ENCODE data around the gene EME1.

The EME1 gene

DNA sequence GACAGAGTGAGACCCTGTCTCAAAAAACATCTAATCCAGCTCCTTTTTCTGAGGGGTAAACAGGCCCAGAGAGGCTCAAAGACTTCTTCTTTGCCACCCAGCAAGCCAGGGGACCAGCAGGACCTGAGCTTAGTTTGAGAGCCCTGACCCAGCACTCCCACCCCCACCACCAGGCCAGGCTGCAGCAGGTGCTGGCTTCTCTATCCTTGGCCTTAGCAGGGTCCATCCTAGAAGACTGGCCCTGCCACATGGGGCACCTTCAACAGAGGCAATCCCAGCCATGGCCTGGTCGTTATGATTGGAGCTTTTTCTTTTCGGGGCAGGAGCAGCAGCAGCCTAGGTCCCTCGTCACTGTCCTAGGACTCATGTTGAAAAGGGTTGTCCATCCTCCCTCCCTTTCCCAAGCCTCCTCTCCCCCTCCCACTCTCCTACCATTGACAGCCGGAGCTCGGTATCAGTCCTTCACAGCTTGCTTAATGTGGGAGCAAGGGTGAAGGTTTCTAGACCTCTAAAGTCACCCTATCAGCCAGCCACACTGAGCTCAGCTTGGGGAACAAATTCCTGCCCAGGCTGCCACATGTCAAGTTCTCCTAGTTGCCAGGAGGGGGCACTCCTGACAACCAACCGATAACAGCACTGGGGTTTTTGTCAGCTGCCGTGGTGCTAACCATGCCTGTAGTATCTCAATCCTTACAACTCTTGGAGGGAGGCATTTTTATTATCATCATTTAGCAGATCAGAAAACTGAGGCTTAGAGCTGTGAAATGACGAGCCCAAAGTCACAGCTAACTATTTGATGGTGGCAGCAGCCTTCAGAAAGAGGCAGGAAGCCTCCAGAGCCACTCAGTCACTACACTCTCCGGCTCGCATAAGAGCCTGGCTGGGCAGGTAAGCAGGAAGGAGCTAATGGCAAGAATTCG lies 11.2 kb upstream of the EME1 start:
- no peak for DNase-seq (ENCODE audit: low read depth in 2 of 3, low spot score in 2 of 3)

DNA sequence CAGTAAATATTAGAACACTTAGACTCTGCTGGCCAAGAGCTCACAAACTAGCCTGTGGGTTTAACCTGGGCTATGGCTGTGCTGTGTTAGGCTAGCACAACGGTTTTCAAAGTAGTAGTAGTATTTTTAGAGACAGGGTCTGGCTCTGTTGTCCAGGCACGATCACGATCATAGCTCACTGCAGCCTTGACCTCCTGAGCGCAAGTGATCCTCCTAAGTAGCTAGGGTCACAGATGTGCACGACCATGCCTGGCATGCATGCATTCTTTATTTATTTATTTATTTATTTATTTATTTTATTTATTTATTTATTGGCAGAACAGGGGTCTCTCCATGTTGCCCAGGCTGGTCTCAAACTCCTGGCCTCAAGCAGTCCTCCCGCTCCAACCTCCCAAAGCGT lies 10.4 kb upstream of the EME1 start:
- no peak for DNase-seq (ENCODE audit: low read depth in 2 of 3, low spot score in 2 of 3)

DNA sequence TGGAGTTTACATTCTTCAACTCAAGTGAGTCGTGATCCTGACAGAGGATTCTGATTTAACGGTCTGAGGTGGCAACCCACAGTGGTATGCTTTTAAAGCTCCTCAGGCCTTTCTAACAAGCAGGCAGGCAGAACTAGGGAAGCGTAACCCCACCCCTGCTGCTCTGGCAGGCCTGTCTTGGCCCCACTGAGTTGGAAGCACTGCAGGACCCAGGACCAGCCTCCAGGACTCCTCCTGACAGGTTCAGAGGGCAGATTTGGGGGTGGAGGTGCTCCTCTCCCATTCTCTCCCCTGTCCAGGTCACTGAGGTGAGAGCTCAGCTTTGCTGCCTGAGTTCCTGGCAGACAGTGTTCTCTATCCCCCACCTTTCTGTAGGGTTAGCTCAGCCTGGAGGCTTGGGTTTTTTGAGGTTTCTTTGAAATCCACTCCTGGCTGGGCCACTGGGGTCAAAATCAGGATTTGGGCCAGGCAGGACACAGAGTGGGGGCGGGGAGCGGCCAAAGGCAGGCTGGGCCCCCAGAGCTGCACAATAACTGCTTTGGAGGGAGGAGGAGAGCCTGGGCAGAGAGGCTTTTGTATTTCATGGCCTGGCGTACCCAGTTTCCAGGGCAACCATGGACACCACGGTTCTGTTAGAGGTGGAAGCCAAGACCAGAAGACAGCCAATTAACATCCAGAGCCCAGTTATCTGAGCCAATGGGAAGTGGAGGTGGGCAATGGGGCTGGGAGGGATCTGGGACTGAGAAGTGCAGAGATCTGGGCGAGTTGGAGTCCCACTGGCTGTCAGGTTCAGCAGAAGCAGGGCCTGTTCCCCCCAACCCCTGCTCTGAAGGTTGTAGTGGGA lies 9.6 kb upstream of the EME1 start:
- DNase-seq (ENCODE audit: low read depth in 2 of 3, low spot score in 2 of 3), result no peak

DNA sequence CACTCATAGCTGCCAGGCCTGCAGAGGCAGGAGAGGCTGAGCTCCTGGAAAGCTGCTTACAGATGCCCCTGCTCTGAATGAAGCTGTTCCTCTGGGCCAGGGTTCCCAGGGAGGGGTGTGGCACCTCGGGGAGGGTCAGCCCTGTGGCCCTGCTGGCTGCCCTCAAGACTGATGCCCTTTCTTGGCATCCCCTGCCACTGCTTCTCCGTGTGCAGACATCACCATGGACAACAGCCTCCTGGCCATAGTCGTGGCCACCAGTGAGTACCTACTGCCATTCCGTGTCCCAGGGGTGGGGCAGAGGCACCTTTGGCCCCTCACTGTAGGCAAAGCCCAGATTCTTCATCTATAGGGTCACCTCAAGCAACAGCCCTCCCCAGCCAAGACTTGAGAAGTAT lies 9.0 kb upstream of the EME1 start:
- DNase-seq (ENCODE audit: low read depth in 2 of 3, low spot score in 2 of 3), result no peak

DNA sequence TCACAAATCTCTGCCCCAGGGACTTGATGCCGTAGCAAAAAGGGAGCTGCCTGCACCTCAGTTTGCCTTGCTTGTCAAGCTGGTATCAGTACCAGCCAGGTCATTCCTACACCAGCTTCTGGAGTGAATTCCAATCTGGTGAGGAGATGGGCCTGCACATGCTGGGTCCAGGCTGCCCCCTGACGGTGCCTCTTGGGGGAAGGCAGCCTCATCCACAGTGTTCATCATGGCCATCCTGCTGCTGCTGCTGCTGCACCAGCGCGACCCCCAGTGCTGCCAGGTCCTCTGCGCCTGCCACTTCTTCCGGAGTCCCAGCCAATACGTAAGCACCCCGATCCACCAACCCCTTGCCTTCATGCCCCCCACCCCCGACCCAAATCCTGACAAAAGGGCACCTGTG lies 8.3 kb upstream of the EME1 start:
- DNase-seq (ENCODE audit: low read depth in 2 of 3, low spot score in 2 of 3), result no peak

DNA sequence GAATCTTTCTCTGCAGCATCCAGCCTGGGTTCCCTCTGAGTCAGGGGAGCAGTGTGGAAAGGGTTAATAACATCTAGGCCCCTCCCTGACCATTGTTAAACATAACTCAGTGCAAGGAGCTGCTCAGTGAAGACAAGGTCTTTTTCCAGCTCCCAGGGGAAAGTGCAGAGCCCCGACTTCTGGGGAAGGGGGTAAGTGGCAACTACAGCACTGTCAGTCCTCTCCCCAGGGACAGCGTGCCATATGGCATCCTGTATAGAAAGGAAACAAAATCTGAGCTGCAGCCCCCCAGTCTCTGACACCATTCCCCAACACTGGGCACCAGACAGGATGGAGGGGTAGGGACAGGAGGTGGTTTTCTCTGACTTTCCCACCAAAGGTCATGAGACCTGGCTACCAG lies 7.9 kb upstream of the EME1 start:
- no peak for DNase-seq (ENCODE audit: low read depth in 2 of 3, low spot score in 2 of 3)

DNA sequence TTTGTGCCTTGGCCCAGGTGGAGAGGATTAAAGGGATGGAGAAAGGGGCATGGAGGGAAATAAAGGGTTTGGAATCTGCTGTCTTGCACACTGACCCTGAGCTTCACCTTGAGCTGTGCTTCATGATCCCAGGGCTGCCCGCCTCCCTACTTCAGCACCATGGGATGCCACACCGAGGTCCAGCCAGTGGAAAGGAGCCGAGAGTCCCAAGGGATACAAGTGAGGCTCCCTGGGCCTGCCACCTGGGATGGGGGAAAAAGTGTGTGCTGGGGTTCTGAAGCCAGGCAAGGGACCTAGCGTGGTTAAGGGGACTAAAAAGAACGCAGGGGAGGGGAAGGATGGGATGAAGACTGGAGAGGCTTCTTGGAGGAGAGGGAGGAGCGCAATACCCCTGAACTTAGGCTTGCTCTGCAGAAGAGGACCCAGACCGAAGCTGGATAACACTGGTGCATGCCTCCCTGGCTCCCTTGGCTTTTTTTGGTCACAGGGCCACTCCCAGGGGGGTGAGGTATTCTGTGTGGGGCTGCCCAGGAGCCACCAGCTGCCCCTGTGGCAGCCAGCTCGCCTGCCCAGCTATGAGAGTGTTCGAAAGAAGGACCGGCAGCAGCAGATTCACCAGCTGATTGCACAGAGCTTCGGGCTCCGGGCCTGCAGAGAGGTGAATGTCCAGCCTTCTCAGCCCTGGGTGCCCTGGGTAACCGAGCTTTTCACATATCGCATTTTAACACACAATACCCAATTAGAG lies 7.2 kb upstream of the EME1 start:
- DNase-seq (ENCODE audit: low read depth in 2 of 3, low spot score in 2 of 3), result no peak

DNA sequence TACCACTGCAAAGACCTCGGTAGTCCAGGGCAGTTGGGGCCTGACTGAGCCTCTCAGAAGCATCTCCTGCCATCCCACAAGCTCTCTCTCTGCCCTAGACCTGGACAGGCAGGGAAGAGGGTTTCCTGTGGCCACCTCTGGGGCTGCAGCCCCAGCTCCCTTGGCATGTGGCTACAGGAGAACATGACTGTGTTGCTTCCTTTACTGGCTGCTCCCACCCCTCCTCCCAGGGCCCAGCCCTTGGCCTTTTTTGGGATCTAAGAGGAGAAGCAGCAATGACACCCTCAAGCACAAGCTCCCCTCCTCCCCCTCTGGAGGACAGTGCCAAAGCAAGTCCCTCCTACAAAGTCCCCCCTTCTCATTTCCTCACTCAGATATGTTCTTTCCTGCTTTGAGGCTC lies 5.6 kb upstream of the EME1 start:
- no peak for DNase-seq (ENCODE audit: low read depth in 2 of 3, low spot score in 2 of 3)

DNA sequence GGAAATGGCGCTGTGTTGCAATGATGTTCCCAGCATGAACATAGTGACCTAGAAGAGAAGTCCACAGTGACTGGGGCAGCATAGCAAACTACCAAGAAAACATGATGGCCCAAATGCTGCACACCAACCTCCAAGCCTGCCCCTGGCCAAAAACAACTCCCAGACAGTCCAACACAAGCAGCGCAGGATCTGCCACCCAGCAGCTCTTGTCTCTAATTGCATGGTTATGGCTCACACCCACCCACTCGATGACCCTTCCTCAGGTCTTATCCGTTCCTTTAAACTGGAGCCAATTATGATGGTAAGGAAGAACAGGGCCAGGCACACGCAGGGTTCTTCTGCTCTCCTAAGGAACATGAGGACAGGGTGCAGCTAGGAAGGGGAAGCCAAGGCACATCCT lies 3.0 kb upstream of the EME1 start:
- DNase-seq (ENCODE audit: low read depth in 2 of 3, low spot score in 2 of 3), result no peak

DNA sequence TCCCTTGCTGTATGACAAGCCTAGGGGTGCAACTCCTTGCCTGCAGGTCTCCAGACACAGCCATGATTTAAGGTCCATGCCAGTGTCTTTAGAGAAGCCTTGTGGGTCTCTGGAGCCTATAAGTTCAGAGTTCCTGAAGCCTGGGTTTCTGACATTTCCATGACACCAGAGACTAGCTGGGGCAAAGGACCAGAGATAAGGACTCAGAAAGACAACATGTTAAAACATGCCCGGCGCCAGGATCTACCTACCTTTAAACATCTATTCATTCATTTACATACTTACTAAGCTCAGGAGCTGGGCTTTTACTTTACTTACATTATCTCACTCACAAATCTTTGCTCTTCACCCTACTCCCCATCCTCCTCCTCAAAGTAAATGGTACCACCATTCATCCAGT lies 1.5 kb upstream of the EME1 start:
- no peak for DNase-seq (ENCODE audit: low read depth in 2 of 3, low spot score in 2 of 3)

DNA sequence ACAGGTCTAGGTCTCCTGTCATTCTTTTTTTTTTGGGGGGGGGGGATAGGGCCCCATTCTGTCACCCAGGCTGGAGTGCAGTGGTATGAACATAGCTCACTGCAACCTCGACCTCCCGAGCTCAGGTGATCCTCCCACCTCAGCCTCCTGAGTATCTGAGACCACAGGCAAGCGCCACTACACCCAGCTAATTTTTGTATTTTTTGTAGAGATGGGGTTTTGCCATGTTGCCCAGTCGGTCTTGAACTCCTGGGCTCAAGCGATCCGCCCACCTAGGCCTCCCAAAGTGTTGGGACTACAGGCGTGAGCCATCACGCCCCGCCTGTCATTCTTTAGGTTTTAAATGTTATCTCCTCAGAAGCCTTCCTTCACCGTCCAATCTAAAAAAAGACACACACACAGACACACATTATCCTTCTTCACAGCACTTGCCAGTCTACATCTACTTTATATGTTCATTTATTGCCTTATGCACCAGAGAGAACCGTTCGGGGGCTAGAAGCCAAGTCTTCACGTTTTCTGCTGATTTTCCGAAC lies 739 bp upstream of the EME1 start:
- DNase-seq (ENCODE audit: low read depth in 2 of 3, low spot score in 2 of 3), result no peak

DNA sequence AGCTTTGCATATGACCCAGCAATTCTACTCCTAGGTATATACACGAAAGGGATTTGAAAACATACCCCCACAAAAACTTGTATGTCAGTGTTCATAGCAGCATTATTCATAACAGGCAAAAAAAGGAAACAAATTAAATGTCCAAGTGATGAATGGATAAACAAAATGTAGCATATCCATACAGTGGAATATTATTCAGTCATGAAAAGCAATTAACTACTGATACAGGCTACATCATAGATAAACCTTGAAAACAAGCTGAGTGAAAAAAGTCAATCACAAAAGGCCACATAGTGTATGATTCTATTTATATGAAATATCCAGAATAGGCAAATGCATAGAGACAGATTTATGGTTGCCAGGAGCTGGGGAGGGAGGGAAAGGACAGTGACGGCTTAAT lies 676 bp downstream of the EME1 start:
- DNase-seq (ENCODE audit: low read depth in 2 of 3, low spot score in 2 of 3), result no peak

DNA sequence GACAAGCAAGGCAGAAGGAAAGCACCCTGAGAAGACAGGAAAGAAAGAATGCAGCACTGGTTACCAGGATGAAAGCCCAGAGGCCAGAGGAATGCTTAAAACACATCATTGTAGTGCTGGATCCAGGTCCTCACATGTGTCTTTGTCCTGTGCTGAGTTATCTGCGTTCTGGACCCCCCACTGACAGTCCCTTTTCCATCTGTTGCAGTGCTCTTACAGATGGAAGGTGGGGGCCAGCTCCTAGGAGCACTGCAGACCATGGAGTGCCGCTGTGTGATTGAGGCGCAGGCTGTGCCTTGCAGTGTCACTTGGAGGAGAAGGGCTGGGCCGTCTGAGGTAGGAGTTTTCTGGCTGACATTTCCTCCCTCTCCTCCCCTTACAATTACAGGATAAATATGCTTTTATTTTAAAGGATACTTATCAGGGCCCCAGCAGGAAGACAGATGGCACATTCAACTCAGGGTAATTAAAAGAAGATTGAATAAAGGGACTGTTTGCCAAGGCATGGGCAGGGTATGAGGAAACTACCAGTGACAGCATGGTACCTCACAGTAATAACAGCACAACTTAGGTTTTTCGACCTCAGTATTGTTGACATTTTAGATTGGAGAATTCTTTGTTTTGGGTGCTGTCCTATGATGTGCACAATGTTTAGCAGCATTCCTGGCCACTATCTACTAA lies 3.0 kb downstream of the EME1 start:
- no peak for DNase-seq (ENCODE audit: low read depth in 2 of 3, low spot score in 2 of 3)

DNA sequence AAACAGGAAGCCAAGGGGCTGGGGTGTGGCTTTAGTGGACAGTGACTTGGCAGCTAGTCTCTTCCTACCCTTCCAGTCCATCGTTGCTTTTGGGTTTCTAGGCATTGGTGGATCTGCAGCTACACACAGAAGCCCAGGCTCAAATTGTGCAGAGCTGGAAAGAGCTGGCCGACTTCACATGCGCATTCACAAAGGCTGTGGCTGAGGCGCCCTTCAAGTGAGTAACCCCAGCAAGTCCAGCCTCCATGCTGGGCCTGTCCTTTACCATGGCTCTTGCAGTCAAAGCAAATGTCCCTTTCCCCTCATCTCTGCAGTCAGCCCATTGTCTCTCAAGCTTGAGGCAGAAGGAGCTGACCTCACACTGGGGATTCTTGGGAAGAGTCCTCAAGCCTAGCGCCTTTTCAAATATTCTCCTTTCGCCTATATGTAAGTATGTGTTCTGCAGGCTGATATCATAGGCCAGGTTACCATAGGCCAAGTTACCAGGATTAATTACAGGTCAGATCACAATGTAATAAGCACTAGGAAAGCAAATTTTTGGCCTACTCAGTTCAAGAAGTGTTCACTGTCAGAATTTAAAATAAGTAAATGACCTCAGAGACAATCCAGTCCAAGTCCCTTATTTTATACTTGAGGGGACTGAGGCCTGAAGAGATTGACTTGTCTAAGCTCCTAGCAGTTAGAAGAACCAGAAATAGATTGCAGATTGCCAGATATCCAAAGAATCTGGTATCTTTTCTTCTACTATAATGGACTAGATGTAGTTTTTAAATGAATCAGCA lies 6.5 kb downstream of the EME1 start:
- no peak for DNase-seq (ENCODE audit: low read depth in 2 of 3, low spot score in 2 of 3)

DNA sequence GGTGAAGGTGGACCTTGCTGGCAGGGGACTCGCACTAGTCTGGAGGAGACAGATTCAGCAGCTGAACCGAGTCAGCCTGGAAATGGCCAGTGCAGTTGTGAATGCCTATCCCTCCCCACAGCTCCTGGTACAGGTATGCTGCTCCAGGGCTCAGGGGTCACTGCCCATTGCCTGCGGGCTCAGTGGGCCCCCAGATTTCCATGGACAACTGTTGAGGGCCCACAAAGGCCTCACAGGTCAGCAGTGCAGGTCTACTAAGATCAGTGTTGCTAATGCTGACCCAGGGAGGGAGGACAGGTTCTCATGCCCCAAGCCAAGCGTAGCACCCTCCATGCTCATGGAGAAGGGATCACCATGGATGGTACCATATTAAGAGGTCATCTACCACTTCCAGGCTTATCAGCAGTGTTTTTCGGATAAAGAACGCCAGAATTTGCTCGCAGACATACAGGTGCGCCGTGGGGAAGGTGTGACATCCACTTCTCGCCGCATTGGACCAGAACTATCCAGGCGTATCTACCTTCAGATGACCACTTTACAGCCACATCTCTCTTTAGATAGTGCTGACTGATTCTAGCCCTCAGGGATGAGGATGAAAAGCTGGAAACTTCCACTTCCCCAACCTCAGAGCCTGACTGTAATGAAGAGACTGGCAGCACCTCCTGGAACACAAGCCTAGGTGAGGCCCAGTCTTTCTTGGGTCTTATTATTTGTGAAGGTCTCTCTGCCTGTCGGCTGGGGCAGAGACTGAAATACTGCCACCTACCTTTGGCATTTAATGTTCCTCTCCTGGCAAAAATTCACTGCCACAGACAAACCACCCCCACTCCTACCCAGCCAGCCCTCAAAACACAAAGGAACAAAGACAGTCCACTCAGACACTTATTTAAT lies 7.6 kb downstream of the EME1 start:
- DNase-seq (ENCODE audit: low read depth in 2 of 3, low spot score in 2 of 3), result no peak

DNA sequence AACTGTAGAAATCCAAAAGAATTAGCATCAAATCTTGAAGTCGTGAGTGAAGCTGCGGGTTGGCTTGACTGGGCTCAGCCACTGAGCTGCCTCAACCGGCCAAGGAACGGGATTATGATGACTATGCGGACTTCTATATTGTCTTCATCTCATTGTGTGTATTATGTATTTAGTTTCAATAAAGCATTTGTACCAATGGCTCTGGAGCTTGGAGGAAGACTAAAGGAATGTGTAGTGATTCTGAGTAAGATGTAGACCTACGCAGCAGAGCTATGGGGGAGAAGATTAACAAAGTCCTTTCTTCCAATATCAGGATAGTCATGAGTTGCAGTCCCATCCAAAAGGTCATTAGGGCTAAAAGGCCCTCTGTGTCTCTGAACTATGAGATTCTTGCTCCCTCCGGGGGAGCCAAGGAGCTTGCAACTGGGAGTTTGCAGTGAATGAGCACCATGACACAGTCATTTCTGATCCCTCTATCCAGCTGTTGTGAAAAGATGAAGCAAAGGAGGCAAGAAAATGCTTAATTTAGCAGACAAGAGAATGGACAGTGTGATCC lies 8.3 kb downstream of the EME1 start:
- DNase-seq (ENCODE audit: low read depth in 2 of 3, low spot score in 2 of 3), result no peak

DNA sequence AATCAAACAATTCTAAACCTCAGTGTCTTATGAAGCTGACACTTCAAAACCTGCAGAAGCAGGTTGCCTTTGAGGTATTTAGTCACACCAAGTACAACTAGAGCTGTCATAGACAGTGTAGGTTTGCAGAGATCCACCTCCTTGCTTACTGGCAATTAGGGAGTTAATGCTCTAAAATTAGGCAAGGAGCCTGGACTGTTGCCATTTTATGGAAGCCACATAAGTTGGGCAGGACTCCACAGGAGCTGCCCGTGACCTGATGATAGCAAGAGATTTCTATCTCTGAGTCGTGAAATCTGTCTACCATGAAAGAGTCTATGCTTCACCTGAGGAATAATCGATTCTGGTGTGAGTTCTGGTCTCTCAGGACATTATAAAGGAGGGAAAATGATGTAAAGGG lies 8.9 kb downstream of the EME1 start:
- no peak for DNase-seq (ENCODE audit: low read depth in 2 of 3, low spot score in 2 of 3)

DNA sequence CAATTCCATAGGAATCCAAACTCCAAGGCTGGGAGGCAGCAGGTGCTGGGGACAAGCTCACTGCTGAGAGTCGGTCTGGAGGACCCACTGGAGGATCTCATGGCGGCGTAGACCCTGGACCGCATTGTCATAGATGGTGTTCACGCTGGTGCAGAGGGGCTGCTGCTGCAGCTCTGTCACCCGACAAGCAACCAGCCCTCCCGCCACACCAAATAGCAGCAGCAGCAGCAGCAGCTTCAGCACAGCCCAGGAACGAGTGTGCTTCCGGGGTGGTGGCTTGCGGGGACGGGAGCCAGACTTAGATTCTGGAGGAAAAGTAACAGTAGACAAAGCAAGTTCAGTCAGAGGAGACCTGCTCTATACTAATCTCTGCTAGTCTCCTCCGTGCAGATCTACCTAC lies 9.9 kb downstream of the EME1 start:
- DNase-seq (ENCODE audit: low read depth in 2 of 3, low spot score in 2 of 3), result no peak

DNA sequence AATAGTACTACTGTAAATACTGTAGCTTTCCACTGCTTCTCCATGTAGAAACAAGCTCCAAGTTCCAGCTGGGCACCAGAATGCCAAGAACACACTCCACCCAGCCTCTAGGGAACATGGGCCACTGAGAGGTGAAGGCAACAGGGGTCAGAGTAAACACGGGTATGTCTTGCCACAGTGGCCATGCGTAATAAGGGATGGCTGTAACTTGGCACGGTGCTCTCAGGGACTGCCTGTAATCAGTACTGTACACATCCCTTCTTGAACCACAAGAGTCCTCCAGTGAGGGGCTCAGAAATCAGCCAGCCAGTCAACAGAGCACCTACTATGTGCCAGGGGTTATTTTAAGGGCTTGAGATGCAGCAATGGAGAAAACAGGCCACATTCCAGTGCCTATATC lies 13.5 kb downstream of the EME1 start:
- no peak for DNase-seq (ENCODE audit: low read depth in 2 of 3, low spot score in 2 of 3)
